HepG2 (cell line): Measurements from ENCODE around the gene LCN2. TPM values are rescaled to one million over a fixed set of nuclear protein-coding genes. Genes with fewer than 3 reads are reported as not detected.
"Not testable (repeated sequence)": the region's sequence is repeated elsewhere in the genome, so short reads cannot be mapped to it uniquely, and the experiment has no call there.

ENCODE experiments used
- BHLHE40 ChIP-seq: IDR thresholded peaks from 2 replicates; pipeline ENCODE4 v1.6.1; 2011; ENCODE audit warnings: low read length, improper control_type of control experiment
- ERF ChIP-seq: IDR thresholded peaks from 2 replicates; pipeline ENCODE4 v1.6.1; 2018; ENCODE audit warnings: missing biosample characterization, missing genetic modification reagents
- ETV5 ChIP-seq: IDR thresholded peaks from 2 replicates; pipeline ENCODE4 v1.6.1; 2018; ENCODE audit warnings: missing biosample characterization, missing genetic modification reagents, inconsistent platforms, borderline replicate concordance
- FOXA3 ChIP-seq: IDR thresholded peaks from 2 replicates; pipeline ENCODE4 v1.6.1; 2016; ENCODE audit warnings: missing genetic modification reagents, missing compliant biosample characterization
- GABPA ChIP-seq, 2 experiments: IDR thresholded peaks; 2 replicates each; pipeline ENCODE4 v1.6.1; 2011 to 2016; ENCODE audit warnings: low read depth in 2 of 2, low read length in 1 of 2, missing biosample characterization in 1 of 2, missing genetic modification characterization in 1 of 2
- HDAC2 ChIP-seq: sonication (generic); formaldehyde crosslinking; IDR thresholded peaks from 2 replicates; pipeline ENCODE4 v1.4.0; 2020; ENCODE audit warnings: missing genetic modification reagents
- MXI1 ChIP-seq: IDR thresholded peaks from 3 replicates; pipeline ENCODE4 v1.6.1; 2012; ENCODE audit warnings: low read depth, low read length, inconsistent platforms, borderline replicate concordance
- MYC ChIP-seq: sonication (generic); formaldehyde crosslinking; IDR thresholded peaks from 2 replicates; pipeline ENCODE4 v1.9.0; 2021; ENCODE audit warnings: missing genetic modification reagents, borderline replicate concordance
- NFYC ChIP-seq: IDR thresholded peaks from 2 replicates; pipeline ENCODE4 v1.6.1; 2016; ENCODE audit warnings: missing genetic modification reagents, missing compliant biosample characterization
- NR2F1 ChIP-seq, 2 experiments: fragments of 450-650 bp in 1 of 2; formaldehyde crosslinking in 1 of 2; IDR thresholded peaks; 2 replicates each; pipeline versions ENCODE4 v1.5.0 to v1.6.1; 2016 to 2020; ENCODE audit warnings: mild to moderate bottlenecking in 1 of 2, missing compliant biosample characterization in 1 of 2, missing genetic modification reagents in 1 of 2, moderate library complexity in 1 of 2
- NR2F2 ChIP-seq: IDR thresholded peaks from 2 replicates; pipeline ENCODE4 v1.6.1; 2012; ENCODE audit warnings: low read depth, inconsistent platforms, borderline replicate concordance
- PITX1 ChIP-seq: sonication (generic); formaldehyde crosslinking; IDR thresholded peaks from 2 replicates; pipeline ENCODE4 v1.5.1; 2020; ENCODE audit warnings: mild to moderate bottlenecking, missing genetic modification reagents
- PPARG ChIP-seq: conservative IDR thresholded peaks from 2 replicates; pipeline ENCODE4 v1.6.1; 2016; ENCODE audit warnings: missing biosample characterization, missing genetic modification reagents
- RARA ChIP-seq: IDR thresholded peaks from 2 replicates; pipeline ENCODE4 v1.6.1; 2016; ENCODE audit warnings: missing genetic modification reagents, missing compliant biosample characterization
- SALL1 ChIP-seq: sonication (generic); formaldehyde crosslinking; IDR thresholded peaks from 2 replicates; pipeline ENCODE4 v1.8.0; 2022; ENCODE audit warnings: mild to moderate bottlenecking, missing genetic modification reagents
- ZGPAT ChIP-seq: IDR thresholded peaks from 2 replicates; pipeline ENCODE4 v1.6.1; 2016; ENCODE audit warnings: mild to moderate bottlenecking
- ZMYM4 ChIP-seq: sonication (generic); formaldehyde crosslinking; IDR thresholded peaks from 2 replicates; pipeline ENCODE4 v1.8.1; 2023; ENCODE audit warnings: mild to moderate bottlenecking, missing genetic modification reagents
- ZNF264 ChIP-seq: sonication (generic); formaldehyde crosslinking; IDR thresholded peaks from 2 replicates; pipeline ENCODE4 v1.4.0; 2020; ENCODE audit warnings: missing genetic modification reagents
- ZNF331 ChIP-seq: sonication (generic); formaldehyde crosslinking; IDR thresholded peaks from 2 replicates; pipeline ENCODE4 v1.4.0; 2020; ENCODE audit warnings: missing genetic modification reagents
- ZNF687 ChIP-seq: sonication (generic); formaldehyde crosslinking; IDR thresholded peaks from 2 replicates; pipeline ENCODE4 v1.5.1; 2020; ENCODE audit warnings: mild to moderate bottlenecking, missing genetic modification reagents, moderate library complexity
- ZNF747 ChIP-seq: sonication (generic); formaldehyde crosslinking; IDR thresholded peaks from 2 replicates; pipeline ENCODE4 v1.8.1; 2023; ENCODE audit warnings: missing genetic modification reagents, mild to moderate bottlenecking, borderline replicate concordance
- polyA plus RNA-seq, 8 experiments: library from polyadenylated mRNA; depleted of rRNA in 3 of 8; stranded (reverse) in 7 of 8; unstranded in 1 of 8; fragments of >200 nt; fragmentation: Illumina TruSeq in 4 of 8; extraction: Trizol in 4 of 8; gene quantifications; 2 replicates each; pipeline versions ENCODE4 v1.2.1 to v1.2.3, GENCODE V29; 2011 to 2016; ENCODE audit warnings: low read depth in 4 of 8, missing spikeins in 1 of 8, mixed read lengths in 1 of 8; ENCODE audit not compliant: insufficient read depth in 1 of 8
- total RNA-seq, 5 experiments: library from RNA; depleted of rRNA; stranded (reverse); fragments of >200 nt; fragmentation: Illumina TruSeq; extraction: Trizol; gene quantifications; 2 replicates each; pipeline ENCODE4 v1.2.3, GENCODE V29; 2016; ENCODE audit warnings: low read depth in 1 of 5
- TF ChIP-seq, protein P1 (sequence below): IDR thresholded peaks from 2 replicates; pipeline ENCODE4 v1.6.1; 2018; ENCODE audit warnings: missing genetic modification reagents, mild to moderate bottlenecking, missing compliant biosample characterization
- TF ChIP-seq, protein P2 (sequence below): sonication (generic); formaldehyde crosslinking; IDR thresholded peaks from 2 replicates; pipeline ENCODE4 v1.5.1; 2020; ENCODE audit warnings: mild to moderate bottlenecking, moderate library complexity, missing genetic modification reagents

LCN2 gene
- total and polyA plus RNA-seq, 2 of the 13 experiments (the other 11 are each of a cell fraction or from before 2014, with no cell fraction given): 0.38 to 1.4 TPM

DNA sequence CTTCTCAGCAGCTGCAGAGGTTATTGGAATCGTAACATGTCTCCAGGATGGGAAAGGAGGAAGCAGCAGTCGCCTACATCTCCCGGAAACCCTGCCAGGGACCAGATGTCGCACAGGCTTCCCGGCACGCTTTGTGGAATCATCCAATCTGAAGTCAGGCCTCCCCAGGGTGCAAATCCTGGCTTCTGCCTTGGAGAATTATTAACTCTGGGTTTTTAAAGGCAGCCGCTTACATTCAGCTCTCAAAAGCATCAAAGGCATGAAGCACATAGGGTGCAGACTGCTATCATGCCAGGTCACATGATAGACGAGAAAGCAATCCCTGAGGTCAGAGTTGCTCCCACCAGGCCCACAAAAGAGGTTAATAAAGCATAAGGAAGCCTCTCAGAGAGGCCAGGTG, 17.1 kb upstream of the LCN2 start (continued):
- TF ChIP-seq ZNF687 (peak; percentile 57; the same call in 1 of the 2 replicates), ZNF331 (peak; percentile 45; the same call in 1 of the 2 replicates), ZGPAT (CRISPR knock-in tag) (peak; percentile 70), ZMYM4 (CRISPR knock-in tag) (peak; percentile 53; the same call in 1 of the 2 replicates), NFYC (CRISPR knock-in tag) (peak; percentile 52), ERF (peak; percentile 23; the same call in 1 of the 2 replicates), ETV5 (CRISPR knock-in tag) (0 out of 2 replicates have a peak, but pooled peaks have one; percentile 38), MXI1 (peak; percentile 27; the same call in 1 of the 3 replicates), PITX1 (CRISPR knock-in tag) (peak; percentile 37), ZNF264 (CRISPR knock-in tag) (peak; percentile 41; the same call in 1 of the 2 replicates), SALL1 (peak; percentile 33; the same call in 1 of the 2 replicates), BHLHE40 (peak; percentile 58; the same call in 1 of the 2 replicates), MYC (CRISPR knock-in tag) (0 out of 2 replicates have a peak, but pooled peaks have one; percentile 9), NR2F2 (peak; percentile 36; the same call in 1 of the 2 replicates), RARA (CRISPR knock-in tag) (peak; percentile 3; the same call in 1 of the 2 replicates), FOXA3 (CRISPR knock-in tag) (peak; percentile 23; the same call in 1 of the 2 replicates), ZNF747 (CRISPR knock-in tag) (peak; percentile 62; the same call in 1 of the 2 replicates), PPARG (CRISPR knock-in tag) (0 out of 2 replicates have a peak, but pooled peaks have one; percentile 10), GABPA (CRISPR knock-in tag; IDR thresholded peaks at IDR 0.05; ENCODE audit: low read depth) (peak; percentile 41; the same call in 1 of the 2 replicates), NR2F1 (CRISPR knock-in tag; IDR thresholded peaks at IDR 0.05) (0 out of 4 replicates have a peak, but pooled peaks of 1 of the 2 experiments have one; percentile 19), HDAC2 (CRISPR knock-in tag) (peak; percentile 52)
- TF ChIP-seq, protein P1, sequence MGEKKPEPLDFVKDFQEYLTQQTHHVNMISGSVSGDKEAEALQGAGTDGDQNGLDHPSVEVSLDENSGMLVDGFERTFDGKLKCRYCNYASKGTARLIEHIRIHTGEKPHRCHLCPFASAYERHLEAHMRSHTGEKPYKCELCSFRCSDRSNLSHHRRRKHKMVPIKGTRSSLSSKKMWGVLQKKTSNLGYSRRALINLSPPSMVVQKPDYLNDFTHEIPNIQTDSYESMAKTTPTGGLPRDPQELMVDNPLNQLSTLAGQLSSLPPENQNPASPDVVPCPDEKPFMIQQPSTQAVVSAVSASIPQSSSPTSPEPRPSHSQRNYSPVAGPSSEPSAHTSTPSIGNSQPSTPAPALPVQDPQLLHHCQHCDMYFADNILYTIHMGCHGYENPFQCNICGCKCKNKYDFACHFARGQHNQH (CRISPR knock-in tag): peak; percentile 71
- TF ChIP-seq, protein P2, sequence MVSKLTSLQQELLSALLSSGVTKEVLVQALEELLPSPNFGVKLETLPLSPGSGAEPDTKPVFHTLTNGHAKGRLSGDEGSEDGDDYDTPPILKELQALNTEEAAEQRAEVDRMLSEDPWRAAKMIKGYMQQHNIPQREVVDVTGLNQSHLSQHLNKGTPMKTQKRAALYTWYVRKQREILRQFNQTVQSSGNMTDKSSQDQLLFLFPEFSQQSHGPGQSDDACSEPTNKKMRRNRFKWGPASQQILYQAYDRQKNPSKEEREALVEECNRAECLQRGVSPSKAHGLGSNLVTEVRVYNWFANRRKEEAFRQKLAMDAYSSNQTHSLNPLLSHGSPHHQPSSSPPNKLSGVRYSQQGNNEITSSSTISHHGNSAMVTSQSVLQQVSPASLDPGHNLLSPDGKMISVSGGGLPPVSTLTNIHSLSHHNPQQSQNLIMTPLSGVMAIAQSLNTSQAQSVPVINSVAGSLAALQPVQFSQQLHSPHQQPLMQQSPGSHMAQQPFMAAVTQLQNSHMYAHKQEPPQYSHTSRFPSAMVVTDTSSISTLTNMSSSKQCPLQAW (CRISPR knock-in tag): peak; percentile 95
- TF ChIP-seq GABPA (IDR thresholded peaks at IDR 0.05; ENCODE audit: low read depth, low read length): not testable (repeated sequence)
